ENCODE results near the gene LIMS3. TPM values are rescaled to one million over a fixed set of nuclear protein-coding genes. Genes with fewer than 3 reads are reported as not detected.
"Not testable (repeated sequence)": the region's sequence is repeated elsewhere in the genome, so short reads cannot be mapped to it uniquely, and the experiment has no call there.

The LIMS3 gene
- 4.1 and 6.4 TPM in 2 replicates for total RNA-seq (2014; rRNA removed; shearing (Covaris generic))
- 0.35 and 1.4 TPM in 2 replicates for polyA plus RNA-seq (2015; cell fraction: cytosol; rRNA removed)
- polyA plus RNA-seq (2015; cell fraction: nucleus; rRNA removed): 0.16 and 0.65 TPM in 2 replicates

GRCh38 chr2:109898462-109899336 is at the start of gene LIMS3:
Gene LIMS3 (plus strand): TSS chr2:109898688. CDS start chr2:109898729, 41 bp downstream.
- not testable (repeated sequence) for DNase-seq (ENCODE audit: low read depth)

GRCh38 chr2:109871129-109871751 is 27.2 kb upstream of the LIMS3 start:
- DNase-seq (ENCODE audit: low read depth): not testable (repeated sequence)

- DNase-seq (ENCODE audit: low read depth): not testable (repeated sequence)
Measured at GRCh38 chr2:109876625-109877024, 21.9 kb upstream of the LIMS3 start.

- DNase-seq (ENCODE audit: low read depth): not testable (repeated sequence)
Measured at GRCh38 chr2:109882112-109882511, 16.4 kb upstream of the LIMS3 start.

GRCh38 chr2:109888414-109888813 is 10.1 kb upstream of the LIMS3 start:
- DNase-seq (ENCODE audit: low read depth): not testable (repeated sequence)

GRCh38 chr2:109889909-109890308 is 8.6 kb upstream of the LIMS3 start:
- not testable (repeated sequence) for DNase-seq (ENCODE audit: low read depth)

GRCh38 chr2:109891024-109891423 is 7.5 kb upstream of the LIMS3 start:
- not testable (repeated sequence) for DNase-seq (ENCODE audit: low read depth)

- DNase-seq (ENCODE audit: low read depth): not testable (repeated sequence)
Measured at GRCh38 chr2:109893736-109894135, 4.8 kb upstream of the LIMS3 start.

GRCh38 chr2:109894141-109894540 is 4.3 kb upstream of the LIMS3 start:
- DNase-seq (ENCODE audit: low read depth): not testable (repeated sequence)

GRCh38 chr2:109895090-109895869 is 3.2 kb upstream of the LIMS3 start:
- DNase-seq (ENCODE audit: low read depth): not testable (repeated sequence)

GRCh38 chr2:109896212-109896611 is 2.3 kb upstream of the LIMS3 start:
- not testable (repeated sequence) for DNase-seq (ENCODE audit: low read depth)

GRCh38 chr2:109897769-109898461 is 573 bp upstream of the LIMS3 start:
- DNase-seq (ENCODE audit: low read depth): not testable (repeated sequence)

- not testable (repeated sequence) for DNase-seq (ENCODE audit: low read depth)
Measured at GRCh38 chr2:109905796-109906195, 7.3 kb downstream of the LIMS3 start.

- not testable (repeated sequence) for DNase-seq (ENCODE audit: low read depth)
Measured at GRCh38 chr2:109908626-109909025, 10.1 kb downstream of the LIMS3 start.

GRCh38 chr2:109910789-109911188 is 12.3 kb downstream of the LIMS3 start:
- not testable (repeated sequence) for DNase-seq (ENCODE audit: low read depth)

- DNase-seq (ENCODE audit: low read depth): not testable (repeated sequence)
Measured at GRCh38 chr2:109913911-109914310, 15.4 kb downstream of the LIMS3 start.

GRCh38 chr2:109914552-109914951 is 16.1 kb downstream of the LIMS3 start:
- DNase-seq (ENCODE audit: low read depth): not testable (repeated sequence)

GRCh38 chr2:109915830-109916229 is 17.3 kb downstream of the LIMS3 start:
- not testable (repeated sequence) for DNase-seq (ENCODE audit: low read depth)

GRCh38 chr2:109920162-109920561 is 21.7 kb downstream of the LIMS3 start:
- DNase-seq (ENCODE audit: low read depth): not testable (repeated sequence)

GRCh38 chr2:109921543-109922384 is 23.3 kb downstream of the LIMS3 start:
- not testable (repeated sequence) for DNase-seq (ENCODE audit: low read depth)
